Subcutaneous preadipocyte (primary cell): ENCODE measurements around the gene DDX27. TPM values are rescaled to one million over a fixed set of nuclear protein-coding genes. Genes with fewer than 3 reads are reported as not detected.

Experiments used
- small RNA-seq: library from RNA; depleted of rRNA; stranded (forward); fragments of <200 nt; gene quantifications from one replicate; pipeline ENCODE3, GENCODE V24; 2012
- total RNA-seq: library from RNA; depleted of rRNA; stranded (reverse); fragments of >200 nt; gene quantifications from 2 replicates; pipeline ENCODE4 v1.2.3, GENCODE V29; 2012

Gene DDX27
- total RNA-seq, result 36.4 and 40.3 TPM in 2 replicates

GRCh38 chr20:49219091-49219923 is at the start of gene DDX27:
Gene DDX27, plus strand, starts transcription at chr20:49219416. Its CDS starts 33 bp downstream, at chr20:49219449.

GRCh38 chr20:49187851-49188641 is 31.2 kb upstream of the DDX27 start, which contains the start of gene STAU1:
Gene STAU1, minus strand, starts transcription at chr20:49188334. Its CDS starts 22,133 bp downstream, at chr20:49166201.

GRCh38 chr20:49278036-49278817 is 59.0 kb downstream of the DDX27 start, which contains the start of gene ZNFX1:
Gene ZNFX1, minus strand, starts transcription at chr20:49278057. Its CDS starts 2,218 bp downstream, at chr20:49275839.

Small RNA genes within 50 kb of the gene (small RNA-seq; reads per million reads assigned to genes)
- gene SNORD12B (786 reads per million, percentile 99 among the genes with 10 or more reads in this experiment), gene SNORD12C (591 reads per million, percentile 99 among the genes with 10 or more reads in this experiment)

Other genes starting within 250 kb of the DDX27 start
- gene CSE1L, start 173.1 kb upstream of the DDX27 start, total RNA-seq, result 111 and 149 TPM in 2 replicates
- 51.1 and 57.5 TPM in 2 replicates for gene STAU1, start 31.1 kb upstream of the DDX27 start, total RNA-seq
- gene ZNFX1, start 58.6 kb downstream of the DDX27 start, total RNA-seq, result 33.4 and 36.9 TPM in 2 replicates